ENCODE results near the gene ITPRID1. TPM values are rescaled to one million over a fixed set of nuclear protein-coding genes. Genes with fewer than 3 reads are reported as not detected.
"Not testable (repeated sequence)": the region's sequence is repeated elsewhere in the genome, so short reads cannot be mapped to it uniquely, and the experiment has no call there.

The ITPRID1 gene
- total RNA-seq, 1 donor from 2014 or later, result not detected

GRCh38 chr7:31526864-31527263 lies 13.0 kb downstream of the ITPRID1 start:
- H3K27ac Mint-ChIP-seq (ENCODE audit: unreplicated experiment), result no peak overlapping the region
- H3K27me3 Mint-ChIP-seq (ENCODE audit: unreplicated experiment), result peaks cover 8% of the 10 kb centered on the region
- H3K4me3 Mint-ChIP-seq (ENCODE audit: unreplicated experiment), result no peak overlapping the region
- H3K4me1 Mint-ChIP-seq (ENCODE audit: unreplicated experiment), result no peaks in the 10 kb centered on the region
- no peaks in the 10 kb centered on the region for H3K9me3 Mint-ChIP-seq (ENCODE audit: unreplicated experiment)
- no peak for TF ChIP-seq CTCF (IDR thresholded peaks at IDR 0.05)
- no peaks in the 10 kb centered on the region for H3K36me3 Mint-ChIP-seq (ENCODE audit: unreplicated experiment)
- DNase-seq (ENCODE audit: extremely low spot score, unreplicated experiment), result no peak

- Mint-ChIP-seq H3K4me3 (ENCODE audit: unreplicated experiment) (no peak overlapping the region), H3K27ac (ENCODE audit: unreplicated experiment) (no peak overlapping the region), H3K9me3 (ENCODE audit: unreplicated experiment) (no peaks in the 10 kb centered on the region), H3K4me1 (ENCODE audit: unreplicated experiment) (no peaks in the 10 kb centered on the region), H3K27me3 (ENCODE audit: unreplicated experiment) (peaks cover 17% of the 10 kb centered on the region), H3K36me3 (ENCODE audit: unreplicated experiment) (no peaks in the 10 kb centered on the region)
- DNase-seq (ENCODE audit: extremely low spot score, unreplicated experiment), result no peak
- TF ChIP-seq CTCF (IDR thresholded peaks at IDR 0.05), result no peak
Measured at GRCh38 chr7:31529103-31529502, 15.2 kb downstream of the ITPRID1 start.

GRCh38 chr7:31540651-31541185 lies 26.8 kb downstream of the ITPRID1 start:
- H3K9me3 Mint-ChIP-seq (ENCODE audit: unreplicated experiment); H3K4me1 Mint-ChIP-seq (ENCODE audit: unreplicated experiment); H3K27ac Mint-ChIP-seq (ENCODE audit: unreplicated experiment); H3K4me3 Mint-ChIP-seq (ENCODE audit: unreplicated experiment); DNase-seq (ENCODE audit: extremely low spot score, unreplicated experiment); H3K36me3 Mint-ChIP-seq (ENCODE audit: unreplicated experiment): not testable (repeated sequence)
- peaks cover 23% of the 10 kb centered on the region for H3K27me3 Mint-ChIP-seq (ENCODE audit: unreplicated experiment)

- Mint-ChIP-seq H3K27ac (ENCODE audit: unreplicated experiment) (no peak overlapping the region), H3K27me3 (ENCODE audit: unreplicated experiment) (peaks cover 14% of the 10 kb centered on the region), H3K4me3 (ENCODE audit: unreplicated experiment) (no peak overlapping the region), H3K4me1 (ENCODE audit: unreplicated experiment) (no peaks in the 10 kb centered on the region), H3K36me3 (ENCODE audit: unreplicated experiment) (no peaks in the 10 kb centered on the region), H3K9me3 (ENCODE audit: unreplicated experiment) (no peaks in the 10 kb centered on the region)
- DNase-seq (ENCODE audit: extremely low spot score, unreplicated experiment), result no peak
- no peak for TF ChIP-seq CTCF (IDR thresholded peaks at IDR 0.05)
Measured at GRCh38 chr7:31545549-31545948, 31.7 kb downstream of the ITPRID1 start.

GRCh38 chr7:31549611-31550010 lies 35.7 kb downstream of the ITPRID1 start:
- no peaks in the 10 kb centered on the region for H3K4me1 Mint-ChIP-seq (ENCODE audit: unreplicated experiment)
- TF ChIP-seq CTCF (IDR thresholded peaks at IDR 0.05), result no peak
- no peak for DNase-seq (ENCODE audit: extremely low spot score, unreplicated experiment)
- H3K27ac Mint-ChIP-seq (ENCODE audit: unreplicated experiment), result no peak overlapping the region
- no peak overlapping the region for H3K4me3 Mint-ChIP-seq (ENCODE audit: unreplicated experiment)
- H3K9me3 Mint-ChIP-seq (ENCODE audit: unreplicated experiment), result no peaks in the 10 kb centered on the region
- no peaks in the 10 kb centered on the region for H3K36me3 Mint-ChIP-seq (ENCODE audit: unreplicated experiment)
- H3K27me3 Mint-ChIP-seq (ENCODE audit: unreplicated experiment), result peaks cover 14% of the 10 kb centered on the region

- no peak overlapping the region for H3K27ac Mint-ChIP-seq (ENCODE audit: unreplicated experiment)
- no peaks in the 10 kb centered on the region for H3K36me3 Mint-ChIP-seq (ENCODE audit: unreplicated experiment)
- no peaks in the 10 kb centered on the region for H3K4me1 Mint-ChIP-seq (ENCODE audit: unreplicated experiment)
- no peak for TF ChIP-seq CTCF (IDR thresholded peaks at IDR 0.05)
- no peaks in the 10 kb centered on the region for H3K9me3 Mint-ChIP-seq (ENCODE audit: unreplicated experiment)
- DNase-seq (ENCODE audit: extremely low spot score, unreplicated experiment), result no peak
- H3K27me3 Mint-ChIP-seq (ENCODE audit: unreplicated experiment), result peaks cover 8% of the 10 kb centered on the region
- H3K4me3 Mint-ChIP-seq (ENCODE audit: unreplicated experiment), result no peak overlapping the region
Measured at GRCh38 chr7:31550432-31550831, 36.5 kb downstream of the ITPRID1 start.
